GM23338 (cell line): Measurements from ENCODE around the gene SENP3. TPM values are rescaled to one million over a fixed set of nuclear protein-coding genes. Genes with fewer than 3 reads are reported as not detected.

Experiments
- ATAC-seq: fragments of 200-7000 bp; cut with Tn5 transposase; 3 replicates; pipeline ENCODE4 v1.9.1; 2020
- DNase-seq: peaks from one replicate; pipeline ENCODE4 v3.0.0-alpha.2; 2015; ENCODE audit warnings: low spot score
- H2AFZ ChIP-seq: fragments of 200-600 bp; sonication (generic); 2 replicates; pipeline ENCODE4 v1.8.0; 2016; ENCODE audit warnings: antibody characterized with exemption, mild to moderate bottlenecking, moderate library complexity
- H3F3A ChIP-seq: fragments of 200-600 bp; sonication (generic); replicated peaks from 2 replicates; pipeline ENCODE4 v1.8.0; 2017; ENCODE audit warnings: antibody characterized with exemption, mixed run types, low read depth
- H3K27ac ChIP-seq: fragments of 200-600 bp; sonication (generic); 2 replicates; pipeline ENCODE4 v1.6.1; 2016; ENCODE audit warnings: low read depth
- H3K27me3 ChIP-seq: fragments of 200-600 bp; sonication (generic); 2 replicates; pipeline ENCODE4 v1.8.0; 2016; ENCODE audit warnings: mild to moderate bottlenecking, mixed run types, moderate library complexity; ENCODE audit not compliant: insufficient read depth
- H3K36me3 ChIP-seq: fragments of 200-600 bp; sonication (generic); 2 replicates; pipeline ENCODE4 v1.8.0; 2016; ENCODE audit warnings: mild to moderate bottlenecking; ENCODE audit not compliant: insufficient read depth
- H3K4me1 ChIP-seq: fragments of 200-600 bp; sonication (generic); 2 replicates; pipeline ENCODE4 v1.8.0; 2016; ENCODE audit warnings: mild to moderate bottlenecking, moderate library complexity; ENCODE audit not compliant: insufficient read depth
- H3K4me2 ChIP-seq: fragments of 200-600 bp; sonication (generic); 2 replicates; pipeline ENCODE4 v1.7.1; 2017; ENCODE audit warnings: mixed run types
- H3K4me3 ChIP-seq: fragments of 200-600 bp; sonication (generic); 2 replicates; pipeline ENCODE4 v1.6.1; 2016; ENCODE audit warnings: mixed run types
- H3K79me2 ChIP-seq: fragments of 200-600 bp; sonication (generic); replicated peaks from 2 replicates; pipeline ENCODE4 v1.8.0; 2017; ENCODE audit warnings: mild to moderate bottlenecking; ENCODE audit not compliant: insufficient read depth
- H3K9me2 ChIP-seq: fragments of 200-600 bp; sonication (generic); 2 replicates; pipeline ENCODE4 v1.8.0; 2017; ENCODE audit not compliant: insufficient read depth
- H4K20me1 ChIP-seq: fragments of 200-600 bp; sonication (generic); replicated peaks from 2 replicates; pipeline ENCODE4 v1.8.0; 2017; ENCODE audit warnings: mild to moderate bottlenecking; ENCODE audit not compliant: insufficient read depth
- H3K27ac Mint-ChIP-seq: 2 replicates; pipeline ENCODE4 v1.8.0; 2020; ENCODE audit warnings: inconsistent platforms, mild to moderate bottlenecking, moderate library complexity, mixed read lengths
- H3K27me3 Mint-ChIP-seq: 3 replicates; pipeline ENCODE4 v1.8.0; 2022; ENCODE audit warnings: low read depth, mild to moderate bottlenecking, moderate library complexity, mixed read lengths, inconsistent platforms; ENCODE audit not compliant: insufficient read depth, poor library complexity
- H3K36me3 Mint-ChIP-seq: 3 replicates; pipeline ENCODE4 v1.8.0; 2021; ENCODE audit warnings: low read depth, mild to moderate bottlenecking, inconsistent platforms, moderate library complexity, mixed read lengths
- H3K4me1 Mint-ChIP-seq: 3 replicates; pipeline ENCODE4 v1.8.0; 2020; ENCODE audit warnings: mild to moderate bottlenecking, inconsistent platforms, mixed read lengths
- H3K4me3 Mint-ChIP-seq: 3 replicates; pipeline ENCODE4 v1.8.0; 2021; ENCODE audit warnings: moderate library complexity, mild to moderate bottlenecking, inconsistent platforms, mixed read lengths
- H3K9me3 Mint-ChIP-seq: 3 replicates; pipeline ENCODE4 v1.8.0; 2020; ENCODE audit warnings: moderate library complexity, mild to moderate bottlenecking, inconsistent platforms, mixed read lengths
- CREB1 ChIP-seq: fragments of 250-450 bp; sonication (Bioruptor Pico); IDR thresholded peaks from 2 replicates; pipeline ENCODE4 v1.5.0; 2020; ENCODE audit warnings: low read depth, mild to moderate bottlenecking, moderate library complexity
- EZH2 ChIP-seq: fragments of 200-600 bp; sonication (generic); IDR thresholded peaks from one replicate; pipeline ENCODE4 v1.8.0; 2017; ENCODE audit warnings: antibody characterized with exemption, mild to moderate bottlenecking, low read depth; ENCODE audit not compliant: unreplicated experiment
- EZH2phosphoT487 ChIP-seq: fragments of 200-600 bp; sonication (generic); IDR thresholded peaks from one replicate; pipeline ENCODE4 v1.8.1; 2018; ENCODE audit warnings: antibody characterized with exemption; ENCODE audit not compliant: unreplicated experiment
- JUNB ChIP-seq: IDR thresholded peaks from one replicate; pipeline ENCODE4 v1.6.1; 2016; ENCODE audit warnings: antibody characterized with exemption; ENCODE audit not compliant: unreplicated experiment
- NANOG ChIP-seq: IDR thresholded peaks from 2 replicates; pipeline ENCODE4 v1.6.1; 2016; ENCODE audit warnings: antibody characterized with exemption, borderline replicate concordance
- POLR2AphosphoS5 ChIP-seq: IDR thresholded peaks from 2 replicates; pipeline ENCODE4 v1.6.1; 2016; ENCODE audit warnings: antibody characterized with exemption, low read depth
- STAT1 ChIP-seq: IDR thresholded peaks from one replicate; pipeline ENCODE4 v1.6.1; 2016; ENCODE audit warnings: antibody characterized with exemption; ENCODE audit not compliant: unreplicated experiment
- ZNF114 ChIP-seq: fragments of 250-450 bp; sonication (Bioruptor Pico); IDR thresholded peaks from 2 replicates; pipeline ENCODE4 v1.5.0; 2020; ENCODE audit warnings: mild to moderate bottlenecking, moderate library complexity
- ZNF331 ChIP-seq: fragments of 250-450 bp; sonication (Bioruptor Pico); IDR thresholded peaks from 2 replicates; pipeline ENCODE4 v1.5.0; 2020; ENCODE audit warnings: low read depth, mild to moderate bottlenecking, moderate library complexity
- ZNF462 ChIP-seq: fragments of 250-450 bp; sonication (Bioruptor Pico); IDR thresholded peaks from 2 replicates; pipeline ENCODE4 v1.5.0; 2020; ENCODE audit warnings: mild to moderate bottlenecking, moderate library complexity
- polyA plus RNA-seq: library from polyadenylated mRNA; unstranded; fragments of >200 nt; fragmentation: Nextera tagmentation; extraction: Ambion mirVana; gene quantifications from 2 replicates; pipeline ENCODE4 v1.2.1, GENCODE V29; 2016
- total RNA-seq: library from RNA; depleted of rRNA; stranded (reverse); fragments of >200 nt; shearing (Covaris generic); gene quantifications from 2 replicates; pipeline ENCODE4 v1.2.3, GENCODE V29; 2014
- TF ChIP-seq, protein P1 (sequence below): IDR thresholded peaks from one replicate; pipeline ENCODE4 v1.6.1; 2018; ENCODE audit warnings: antibody characterized with exemption; ENCODE audit not compliant: unreplicated experiment
- TF ChIP-seq, protein P2 (sequence below), 2 experiments: fragments of 200-600 bp in 1 of 2; sonication (generic) in 1 of 2; conservative IDR thresholded peaks; 2 replicates each; pipeline versions ENCODE4 v1.5.1 to v1.6.1; 2016 to 2017; ENCODE audit warnings: antibody characterized with exemption in 2 of 2, low read depth in 2 of 2, mild to moderate bottlenecking in 2 of 2, moderate library complexity in 1 of 2
- TF ChIP-seq, protein P3 (sequence below): IDR thresholded peaks from 2 replicates; pipeline ENCODE4 v1.6.1; 2016; ENCODE audit warnings: antibody characterized with exemption

Gene SENP3
- total and polyA plus RNA-seq, 2 experiments from 2014 or later: 6.5 to 138 TPM

DNA sequence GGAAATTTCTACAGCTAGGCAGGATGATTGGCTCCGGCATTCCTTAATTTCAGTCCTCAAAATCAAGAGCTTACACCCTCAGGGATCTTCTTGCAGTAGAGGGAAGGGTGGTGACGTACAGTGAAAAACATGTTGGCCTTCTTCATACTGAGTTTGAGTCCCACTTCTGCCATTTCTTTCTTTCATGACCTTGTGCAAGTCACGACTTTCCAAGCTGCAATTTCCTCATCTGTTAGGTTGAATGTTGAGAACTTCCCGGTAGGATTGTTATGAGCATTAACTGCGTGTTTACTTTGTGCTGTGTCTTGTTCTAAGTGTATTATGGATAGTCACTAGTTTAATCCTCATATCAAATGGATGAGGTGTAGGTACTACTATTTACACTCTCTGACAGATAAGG, 7.9 kb downstream of the SENP3 start:
- peaks cover 12% of the 10 kb centered on the region for H4K20me1 ChIP-seq
- no peaks in the 10 kb centered on the region for H3K27me3 ChIP-seq
- DNase-seq (no peak), ATAC-seq (no peak)
- peaks cover 26% of the 10 kb centered on the region for H3K36me3 ChIP-seq
- H3K79me2 ChIP-seq: peaks cover 48% of the 10 kb centered on the region
- H3F3A ChIP-seq: peaks cover 30% of the 10 kb centered on the region
- Mint-ChIP-seq H3K27me3 (peaks cover 21% of the 10 kb centered on the region), H3K36me3 (peaks cover 88% of the 10 kb centered on the region), H3K4me3 (no peak overlapping the region; the same call in 2 of the 3 replicates), H3K27ac (no peak overlapping the region), H3K9me3 (peaks cover 11% of the 10 kb centered on the region; the same call in 2 of the 3 replicates), H3K4me1 (peaks cover 19% of the 10 kb centered on the region)
- no peak overlapping the region for H3K27ac ChIP-seq
- H3K4me2 ChIP-seq: no peak overlapping the region
- TF ChIP-seq CREB1 (no peak), ZNF462 (CRISPR knock-in tag) (no peak), JUNB (no peak), ZNF331 (CRISPR knock-in tag) (no peak), EZH2 (no peak), EZH2phosphoT487 (no peak), STAT1 (no peak), NANOG (no peak), POLR2AphosphoS5 (no peak), ZNF114 (CRISPR knock-in tag) (no peak)
- TF ChIP-seq, protein P1, sequence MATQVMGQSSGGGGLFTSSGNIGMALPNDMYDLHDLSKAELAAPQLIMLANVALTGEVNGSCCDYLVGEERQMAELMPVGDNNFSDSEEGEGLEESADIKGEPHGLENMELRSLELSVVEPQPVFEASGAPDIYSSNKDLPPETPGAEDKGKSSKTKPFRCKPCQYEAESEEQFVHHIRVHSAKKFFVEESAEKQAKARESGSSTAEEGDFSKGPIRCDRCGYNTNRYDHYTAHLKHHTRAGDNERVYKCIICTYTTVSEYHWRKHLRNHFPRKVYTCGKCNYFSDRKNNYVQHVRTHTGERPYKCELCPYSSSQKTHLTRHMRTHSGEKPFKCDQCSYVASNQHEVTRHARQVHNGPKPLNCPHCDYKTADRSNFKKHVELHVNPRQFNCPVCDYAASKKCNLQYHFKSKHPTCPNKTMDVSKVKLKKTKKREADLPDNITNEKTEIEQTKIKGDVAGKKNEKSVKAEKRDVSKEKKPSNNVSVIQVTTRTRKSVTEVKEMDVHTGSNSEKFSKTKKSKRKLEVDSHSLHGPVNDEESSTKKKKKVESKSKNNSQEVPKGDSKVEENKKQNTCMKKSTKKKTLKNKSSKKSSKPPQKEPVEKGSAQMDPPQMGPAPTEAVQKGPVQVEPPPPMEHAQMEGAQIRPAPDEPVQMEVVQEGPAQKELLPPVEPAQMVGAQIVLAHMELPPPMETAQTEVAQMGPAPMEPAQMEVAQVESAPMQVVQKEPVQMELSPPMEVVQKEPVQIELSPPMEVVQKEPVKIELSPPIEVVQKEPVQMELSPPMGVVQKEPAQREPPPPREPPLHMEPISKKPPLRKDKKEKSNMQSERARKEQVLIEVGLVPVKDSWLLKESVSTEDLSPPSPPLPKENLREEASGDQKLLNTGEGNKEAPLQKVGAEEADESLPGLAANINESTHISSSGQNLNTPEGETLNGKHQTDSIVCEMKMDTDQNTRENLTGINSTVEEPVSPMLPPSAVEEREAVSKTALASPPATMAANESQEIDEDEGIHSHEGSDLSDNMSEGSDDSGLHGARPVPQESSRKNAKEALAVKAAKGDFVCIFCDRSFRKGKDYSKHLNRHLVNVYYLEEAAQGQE: no peak
- TF ChIP-seq, protein P2, sequence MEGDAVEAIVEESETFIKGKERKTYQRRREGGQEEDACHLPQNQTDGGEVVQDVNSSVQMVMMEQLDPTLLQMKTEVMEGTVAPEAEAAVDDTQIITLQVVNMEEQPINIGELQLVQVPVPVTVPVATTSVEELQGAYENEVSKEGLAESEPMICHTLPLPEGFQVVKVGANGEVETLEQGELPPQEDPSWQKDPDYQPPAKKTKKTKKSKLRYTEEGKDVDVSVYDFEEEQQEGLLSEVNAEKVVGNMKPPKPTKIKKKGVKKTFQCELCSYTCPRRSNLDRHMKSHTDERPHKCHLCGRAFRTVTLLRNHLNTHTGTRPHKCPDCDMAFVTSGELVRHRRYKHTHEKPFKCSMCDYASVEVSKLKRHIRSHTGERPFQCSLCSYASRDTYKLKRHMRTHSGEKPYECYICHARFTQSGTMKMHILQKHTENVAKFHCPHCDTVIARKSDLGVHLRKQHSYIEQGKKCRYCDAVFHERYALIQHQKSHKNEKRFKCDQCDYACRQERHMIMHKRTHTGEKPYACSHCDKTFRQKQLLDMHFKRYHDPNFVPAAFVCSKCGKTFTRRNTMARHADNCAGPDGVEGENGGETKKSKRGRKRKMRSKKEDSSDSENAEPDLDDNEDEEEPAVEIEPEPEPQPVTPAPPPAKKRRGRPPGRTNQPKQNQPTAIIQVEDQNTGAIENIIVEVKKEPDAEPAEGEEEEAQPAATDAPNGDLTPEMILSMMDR (conservative IDR thresholded peaks at IDR 0.05; ENCODE audit: low read depth in 2 of 2): no peak
- TF ChIP-seq, protein P3, sequence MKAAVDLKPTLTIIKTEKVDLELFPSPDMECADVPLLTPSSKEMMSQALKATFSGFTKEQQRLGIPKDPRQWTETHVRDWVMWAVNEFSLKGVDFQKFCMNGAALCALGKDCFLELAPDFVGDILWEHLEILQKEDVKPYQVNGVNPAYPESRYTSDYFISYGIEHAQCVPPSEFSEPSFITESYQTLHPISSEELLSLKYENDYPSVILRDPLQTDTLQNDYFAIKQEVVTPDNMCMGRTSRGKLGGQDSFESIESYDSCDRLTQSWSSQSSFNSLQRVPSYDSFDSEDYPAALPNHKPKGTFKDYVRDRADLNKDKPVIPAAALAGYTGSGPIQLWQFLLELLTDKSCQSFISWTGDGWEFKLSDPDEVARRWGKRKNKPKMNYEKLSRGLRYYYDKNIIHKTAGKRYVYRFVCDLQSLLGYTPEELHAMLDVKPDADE: no peak
- H2AFZ ChIP-seq: no peak overlapping the region
- no peaks in the 10 kb centered on the region for H3K9me2 ChIP-seq
- H3K4me1 ChIP-seq: peaks cover 13% of the 10 kb centered on the region
- no peak overlapping the region for H3K4me3 ChIP-seq
